ENCODE data around the gene HOXD10. TPM values are rescaled to one million over a fixed set of nuclear protein-coding genes. Genes with fewer than 3 reads are reported as not detected.

Gene HOXD10
- polyA plus RNA-seq, 5 donors: 0.06 to 0.75 (median 0.14) TPM; not detected in 1

DNA sequence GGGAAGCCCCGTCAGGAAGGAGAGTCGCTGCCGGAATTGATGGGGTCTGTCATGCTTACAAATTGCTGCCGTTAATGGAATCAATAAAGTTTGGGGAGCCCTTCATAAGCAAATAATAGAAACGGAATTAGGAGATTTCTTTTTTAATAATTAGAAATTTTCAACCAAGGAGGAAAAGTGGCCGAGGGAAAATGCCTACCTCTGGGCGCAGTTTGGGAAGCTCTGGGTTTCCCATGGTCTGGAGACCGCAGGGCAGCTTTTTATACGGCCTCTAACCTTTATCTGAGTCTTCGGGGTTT, 34.1 kb upstream of the HOXD10 start:
- DNase-seq: no peak

DNA sequence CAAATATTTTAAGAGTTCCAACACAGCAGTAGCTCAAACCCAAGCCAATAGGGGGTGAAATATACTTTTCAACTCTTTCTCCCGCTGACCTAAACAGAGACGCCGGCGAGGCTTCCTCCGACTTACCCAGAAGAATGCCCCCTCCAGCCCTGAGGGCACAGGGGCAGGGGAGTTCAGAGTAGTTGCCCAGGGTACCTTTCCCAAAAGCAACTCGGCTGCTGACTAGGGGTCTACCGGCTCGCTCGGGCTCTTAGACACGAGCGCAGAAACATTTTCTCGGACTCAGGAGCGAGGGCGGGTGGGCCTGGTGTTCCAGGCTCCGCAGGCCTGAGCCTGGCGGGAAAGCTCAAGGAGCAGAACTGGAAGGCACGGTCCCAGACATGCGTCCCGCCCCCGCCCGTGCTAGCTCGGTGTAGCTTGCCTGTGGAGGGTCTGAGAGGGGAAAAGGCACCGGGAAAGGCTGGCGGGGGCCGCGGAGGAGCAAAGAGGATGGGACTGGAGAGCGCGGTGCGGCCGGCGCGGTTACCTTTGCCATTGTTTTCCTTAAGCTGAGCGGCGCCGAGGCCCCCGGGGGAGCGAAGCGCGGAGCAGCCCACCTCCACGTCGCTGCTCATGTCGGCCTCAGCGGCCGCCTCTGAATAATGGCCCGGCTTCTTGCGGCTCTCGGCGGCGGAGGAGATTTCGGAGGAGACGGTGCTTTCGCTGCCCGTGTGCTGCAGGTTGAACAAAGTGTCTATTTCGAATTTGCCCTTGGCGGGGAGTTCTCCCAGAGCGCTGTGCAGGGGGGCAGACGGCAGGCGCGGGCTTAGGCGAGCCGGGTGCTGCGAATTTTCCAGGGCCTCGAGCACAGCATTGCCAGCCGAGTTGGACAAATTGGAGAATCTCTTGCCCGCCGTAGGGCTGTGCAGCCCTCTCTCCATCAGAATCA, 33.5 kb upstream of the HOXD10 start:
- no peak for DNase-seq

- no peak for DNase-seq
Observed at GRCh38 chr2:176083796-176084261, 32.7 kb upstream of the HOXD10 start, which contains the start of gene EVX2. TSS of gene EVX2 (minus strand) at chr2:176083962. CDS start at chr2:176083776, 186 bp downstream.

DNA sequence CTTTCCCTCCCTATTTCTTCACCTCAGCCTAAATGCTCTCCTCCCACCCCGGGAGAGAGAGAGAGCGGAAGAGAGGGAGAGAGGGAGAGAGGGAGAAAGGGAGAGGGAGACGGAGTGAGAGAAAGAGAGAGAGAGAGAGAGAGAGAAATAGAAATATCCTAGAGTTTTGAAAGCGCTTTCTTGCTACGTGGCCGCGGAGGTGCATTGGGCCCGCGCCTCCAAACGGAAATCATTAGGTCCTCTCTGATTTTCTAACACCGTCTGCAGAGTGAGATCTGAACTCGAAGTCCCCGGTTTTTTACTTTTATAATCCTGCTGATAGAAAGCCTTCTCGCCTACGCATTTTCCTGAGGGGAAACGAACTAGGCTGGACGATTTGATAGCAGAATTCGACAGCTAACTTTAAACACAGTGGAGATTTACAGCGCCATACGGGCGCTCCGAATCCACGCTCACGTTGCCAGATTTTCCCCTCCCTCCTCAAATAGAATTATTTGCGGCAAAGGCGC, 31.9 kb upstream of the HOXD10 start:
- DNase-seq: no peak

GRCh38 chr2:176085120-176085788, 31.3 kb upstream of the HOXD10 start:
- no peak for DNase-seq

GRCh38 chr2:176085861-176086771, 30.5 kb upstream of the HOXD10 start:
- no peak for DNase-seq

DNA sequence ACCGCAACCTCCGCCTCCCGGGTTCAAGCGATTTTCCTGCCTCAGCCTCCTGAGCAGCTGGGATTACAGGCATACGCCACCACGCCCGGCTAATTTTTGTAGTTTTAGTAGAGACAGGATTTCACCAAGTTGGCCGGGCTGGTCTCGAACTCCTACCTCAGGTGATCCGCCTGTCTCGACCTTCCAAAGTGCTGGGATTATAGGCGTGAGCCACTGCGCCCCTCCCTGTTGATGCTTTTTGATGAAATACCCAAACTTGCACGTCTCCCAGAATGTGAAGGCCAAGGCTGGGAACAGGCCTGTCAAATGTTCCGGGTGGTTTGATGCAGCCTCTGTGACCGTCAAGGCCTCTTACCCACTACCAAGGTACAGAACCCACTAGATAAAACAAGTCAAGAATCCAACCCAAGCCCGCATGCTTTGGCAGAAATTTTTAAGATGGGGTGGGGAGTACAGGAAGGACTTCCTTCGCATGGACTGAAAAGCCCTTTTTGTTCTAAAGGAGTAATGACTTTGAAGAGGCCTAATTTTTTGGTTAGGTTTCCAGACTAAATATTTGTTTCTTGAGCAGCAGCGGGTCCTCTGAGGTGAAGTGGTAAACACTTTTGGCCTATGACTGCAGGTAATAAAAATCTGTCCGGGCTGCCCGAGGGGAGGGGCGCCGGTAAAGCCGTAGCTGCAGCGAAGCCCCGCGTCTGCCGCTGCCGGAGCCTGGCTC, 29.1 kb upstream of the HOXD10 start:
- no peak for DNase-seq

GRCh38 chr2:176088048-176088936, 28.3 kb upstream of the HOXD10 start:
- DNase-seq: peak in 1 of 2 donors; percentile 63

DNA sequence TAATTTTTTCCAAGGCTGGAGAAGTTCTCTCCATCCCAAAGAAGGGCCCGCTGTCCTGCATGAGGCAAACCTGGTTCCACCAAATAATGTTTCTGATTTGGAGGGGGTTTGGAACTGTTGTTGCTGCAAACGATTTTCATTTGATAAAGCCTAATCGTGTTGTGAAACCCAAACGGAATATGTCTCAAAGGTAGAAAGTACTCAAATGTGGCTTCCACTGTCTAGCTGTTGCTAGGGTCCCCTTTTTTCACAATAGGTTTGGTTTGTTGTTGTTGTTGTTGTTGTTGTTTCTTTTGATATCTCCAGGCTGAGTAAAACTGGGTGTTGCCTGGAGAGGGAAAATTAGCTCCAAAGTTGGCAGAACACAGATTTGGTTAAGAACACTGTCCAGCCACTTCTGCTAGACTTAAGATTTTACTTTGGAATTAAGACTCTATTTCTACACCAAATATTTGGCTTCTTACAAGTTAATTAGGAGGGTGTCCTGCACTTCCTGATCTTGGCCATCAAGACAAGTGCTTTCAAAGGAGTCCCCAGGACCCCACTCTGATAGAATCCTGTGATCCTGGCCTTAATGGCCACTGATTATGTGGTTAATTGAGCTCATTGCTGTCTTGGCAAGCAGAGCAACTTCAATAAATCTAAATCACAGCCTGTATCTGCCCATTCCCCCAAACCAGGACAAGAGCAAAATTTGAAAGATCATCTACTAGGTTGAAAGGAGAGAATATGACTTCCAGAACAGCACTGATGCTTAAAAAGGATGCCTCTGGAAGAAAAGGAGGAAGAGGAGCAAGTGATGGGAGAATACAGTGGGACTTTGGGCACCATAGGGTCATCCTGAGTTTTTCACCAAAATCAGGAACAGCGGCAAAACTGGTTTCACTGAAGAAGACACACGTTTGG, 27.4 kb upstream of the HOXD10 start:
- no peak for DNase-seq

GRCh38 chr2:176089843-176090395, 26.7 kb upstream of the HOXD10 start:
- no peak for DNase-seq

DNA sequence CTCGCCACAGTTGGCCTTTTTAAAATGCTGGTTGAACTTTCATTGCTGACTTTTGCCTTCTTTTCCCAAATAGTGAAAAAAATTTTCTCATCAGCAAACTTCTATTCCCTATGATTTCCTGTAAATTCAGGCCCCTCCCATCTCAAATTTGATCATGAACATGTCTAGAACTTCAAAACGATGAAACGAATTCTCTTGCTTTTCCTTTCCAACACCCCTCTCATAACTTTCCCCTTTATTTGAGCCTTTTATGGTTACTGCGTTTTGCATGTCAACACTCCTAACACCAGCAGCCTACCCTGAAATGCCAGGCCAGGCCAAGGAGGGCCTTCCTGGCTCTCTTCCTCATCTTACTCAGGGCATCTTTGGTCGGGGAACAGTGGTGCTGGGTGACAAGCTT, 25.7 kb upstream of the HOXD10 start:
- DNase-seq: no peak

DNA sequence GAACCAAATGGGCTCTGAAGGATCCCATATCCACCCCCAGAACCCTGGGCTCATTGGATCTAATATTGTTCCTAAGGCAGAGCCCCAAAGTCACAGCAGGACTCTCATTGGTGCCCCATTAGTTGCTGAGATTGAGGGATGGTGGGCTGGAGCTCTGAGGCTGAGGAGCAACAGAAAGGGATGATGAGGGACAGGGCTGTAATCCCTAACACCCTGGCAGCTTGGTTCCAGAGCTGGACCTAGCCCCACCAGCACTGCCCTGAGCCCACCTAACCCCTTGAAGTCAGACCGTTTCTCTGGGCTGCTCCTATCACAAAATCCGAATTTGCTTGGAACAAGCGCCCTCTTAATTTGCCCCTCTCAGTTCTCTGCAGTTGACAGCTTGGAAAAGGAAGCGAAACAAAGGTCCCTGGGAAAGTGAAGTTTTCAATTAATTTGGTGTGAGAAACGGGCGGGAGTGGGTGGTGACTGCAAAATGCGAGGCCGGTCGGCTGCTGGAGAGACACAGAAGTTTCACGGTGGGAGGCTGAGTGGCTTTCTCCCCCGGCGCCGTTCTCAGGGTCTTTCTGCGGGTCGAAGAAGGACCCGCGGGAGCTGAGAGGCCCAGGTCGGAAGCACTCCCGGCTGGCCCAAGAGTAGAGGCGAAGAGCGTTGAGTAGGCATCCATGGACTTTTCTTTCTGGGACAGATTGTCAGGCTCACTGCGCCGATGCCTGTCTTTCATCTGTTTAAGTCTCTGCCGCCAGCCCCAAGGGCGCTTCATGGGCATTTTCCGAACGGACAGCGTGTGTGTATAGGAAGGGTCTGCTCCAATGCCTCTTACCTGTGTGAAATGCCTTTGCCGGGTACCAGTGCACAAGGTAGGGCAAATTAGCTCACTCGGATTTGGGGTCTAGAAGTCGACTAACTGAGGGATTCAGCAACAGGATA, 25.0 kb upstream of the HOXD10 start:
- DNase-seq: no peak

GRCh38 chr2:176092270-176093144, 24.1 kb upstream of the HOXD10 start, which contains the start of gene HOXD13:
TSS of gene HOXD13 (plus strand) at chr2:176092721. CDS start at chr2:176092891, 170 bp downstream.
- no peak for DNase-seq

- DNase-seq: no peak
Observed at GRCh38 chr2:176093145-176093897, 23.3 kb upstream of the HOXD10 start.

DNA sequence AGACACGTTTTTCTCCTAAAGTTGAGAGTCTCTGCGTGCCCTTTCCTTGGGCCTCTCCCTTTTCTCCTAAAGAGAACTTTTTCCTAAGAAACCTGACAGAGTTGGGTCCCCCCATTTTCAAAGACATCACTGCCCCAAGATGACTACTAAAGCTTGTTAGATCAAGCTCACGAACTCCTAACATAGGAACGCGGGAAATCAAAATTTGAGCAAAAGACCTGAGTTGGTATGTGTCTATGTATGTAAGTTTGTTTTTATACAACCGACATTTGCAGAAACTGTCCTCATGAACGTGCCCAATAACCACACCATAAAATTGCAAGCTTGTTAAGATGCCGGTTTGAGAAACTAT, 22.7 kb upstream of the HOXD10 start:
- DNase-seq: no peak

DNA sequence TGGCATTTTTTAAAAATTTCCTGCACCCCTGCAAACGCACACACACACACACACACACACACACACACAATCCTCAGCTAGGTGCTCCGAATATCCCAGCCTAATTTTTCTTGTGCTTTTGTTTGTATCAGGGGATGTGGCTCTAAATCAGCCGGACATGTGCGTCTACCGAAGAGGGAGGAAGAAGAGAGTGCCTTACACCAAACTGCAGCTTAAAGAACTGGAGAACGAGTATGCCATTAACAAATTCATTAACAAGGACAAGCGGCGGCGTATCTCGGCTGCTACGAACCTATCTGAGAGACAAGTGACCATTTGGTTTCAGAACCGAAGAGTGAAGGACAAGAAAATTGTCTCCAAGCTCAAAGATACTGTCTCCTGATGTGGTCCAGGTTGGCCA, 22.2 kb upstream of the HOXD10 start:
- DNase-seq: no peak

Data from right lung (tissue), 5 donors.